ENCODE measurements around the gene TIPARP.
"Not testable (repeated sequence)": the region's sequence is repeated elsewhere in the genome, so short reads cannot be mapped to it uniquely, and the experiment has no call there.

Gene TIPARP

GRCh38 chr3:156710429-156710828 is 36.0 kb downstream of the TIPARP start:
- no peak overlapping the region for H3K4me3 ChIP-seq (ENCODE audit: low read depth, low read length)
- H3K27ac ChIP-seq (ENCODE audit: low read depth, low read length) = peak overlapping the region; percentile 22; the same call in 1 of the 2 replicates
- H3K36me3 ChIP-seq (ENCODE audit: insufficient read depth, low read length) = peaks cover 49% of the 10 kb centered on the region
- H3K4me1 ChIP-seq (ENCODE audit: control insufficient read depth, insufficient read depth, low read length, unreplicated experiment) = peaks cover 6% of the 10 kb centered on the region
- H3K27me3 ChIP-seq (ENCODE audit: insufficient read depth, low read length) = no peaks in the 10 kb centered on the region
- peaks cover 9% of the 10 kb centered on the region for H3K79me2 ChIP-seq (ENCODE audit: control insufficient read depth, insufficient read depth, low read length, unreplicated experiment)
- no peak overlapping the region for H2AFZ ChIP-seq (ENCODE audit: low read length, unreplicated experiment)

- Histone ChIP-seq H3K4me3 (ENCODE audit: low read depth, low read length) (no peak overlapping the region), H3K27ac (ENCODE audit: low read depth, low read length) (peak overlapping the region; percentile 5; the same call in 1 of the 2 replicates), H3K27me3 (ENCODE audit: insufficient read depth, low read length) (no peaks in the 10 kb centered on the region), H3K4me1 (ENCODE audit: control insufficient read depth, insufficient read depth, low read length, unreplicated experiment) (no peaks in the 10 kb centered on the region), H3K36me3 (ENCODE audit: insufficient read depth, low read length) (peaks cover 49% of the 10 kb centered on the region), H2AFZ (ENCODE audit: low read length, unreplicated experiment) (no peak overlapping the region), H3K79me2 (ENCODE audit: control insufficient read depth, insufficient read depth, low read length, unreplicated experiment) (peaks cover 9% of the 10 kb centered on the region)
Observed at GRCh38 chr3:156711113-156711512, 36.7 kb downstream of the TIPARP start.

- not testable (repeated sequence) for H3K4me1 ChIP-seq (ENCODE audit: control insufficient read depth, insufficient read depth, low read length, unreplicated experiment); H2AFZ ChIP-seq (ENCODE audit: low read length, unreplicated experiment); H3K27me3 ChIP-seq (ENCODE audit: insufficient read depth, low read length); H3K79me2 ChIP-seq (ENCODE audit: control insufficient read depth, insufficient read depth, low read length, unreplicated experiment); H3K4me3 ChIP-seq (ENCODE audit: low read depth, low read length)
- Histone ChIP-seq H3K36me3 (ENCODE audit: insufficient read depth, low read length) (peaks cover 51% of the 10 kb centered on the region), H3K27ac (ENCODE audit: low read depth, low read length) (peak overlapping the region; percentile 55)
Observed at GRCh38 chr3:156711944-156712343, 37.6 kb downstream of the TIPARP start.

- no peak overlapping the region for H3K27ac ChIP-seq (ENCODE audit: low read depth, low read length)
- no peak overlapping the region for H3K4me3 ChIP-seq (ENCODE audit: low read depth, low read length)
- peaks cover 4% of the 10 kb centered on the region for H3K79me2 ChIP-seq (ENCODE audit: control insufficient read depth, insufficient read depth, low read length, unreplicated experiment)
- H2AFZ ChIP-seq (ENCODE audit: low read length, unreplicated experiment) = no peak overlapping the region
- H3K27me3 ChIP-seq (ENCODE audit: insufficient read depth, low read length) = no peaks in the 10 kb centered on the region
- H3K36me3 ChIP-seq (ENCODE audit: insufficient read depth, low read length) = peaks cover 33% of the 10 kb centered on the region
- H3K4me1 ChIP-seq (ENCODE audit: control insufficient read depth, insufficient read depth, low read length, unreplicated experiment) = no peaks in the 10 kb centered on the region
Observed at GRCh38 chr3:156716105-156716862, 41.9 kb downstream of the TIPARP start.

GRCh38 chr3:156718622-156719306 is 44.4 kb downstream of the TIPARP start:
- Histone ChIP-seq H3K4me3 (ENCODE audit: low read depth, low read length) (no peak overlapping the region), H3K27me3 (ENCODE audit: insufficient read depth, low read length) (no peaks in the 10 kb centered on the region), H2AFZ (ENCODE audit: low read length, unreplicated experiment) (no peak overlapping the region), H3K4me1 (ENCODE audit: control insufficient read depth, insufficient read depth, low read length, unreplicated experiment) (peaks cover 21% of the 10 kb centered on the region), H3K36me3 (ENCODE audit: insufficient read depth, low read length) (peaks cover 36% of the 10 kb centered on the region), H3K79me2 (ENCODE audit: control insufficient read depth, insufficient read depth, low read length, unreplicated experiment) (peaks cover 4% of the 10 kb centered on the region), H3K27ac (ENCODE audit: low read depth, low read length) (peak overlapping the region; percentile 21; the same call in 1 of the 2 replicates)

- no peak overlapping the region for H3K27ac ChIP-seq (ENCODE audit: low read depth, low read length)
- peaks cover 21% of the 10 kb centered on the region for H3K4me1 ChIP-seq (ENCODE audit: control insufficient read depth, insufficient read depth, low read length, unreplicated experiment)
- H3K36me3 ChIP-seq (ENCODE audit: insufficient read depth, low read length) = peaks cover 30% of the 10 kb centered on the region
- no peak overlapping the region for H3K4me3 ChIP-seq (ENCODE audit: low read depth, low read length)
- H3K79me2 ChIP-seq (ENCODE audit: control insufficient read depth, insufficient read depth, low read length, unreplicated experiment) = peaks cover 4% of the 10 kb centered on the region
- H2AFZ ChIP-seq (ENCODE audit: low read length, unreplicated experiment) = no peak overlapping the region
- no peaks in the 10 kb centered on the region for H3K27me3 ChIP-seq (ENCODE audit: insufficient read depth, low read length)
Observed at GRCh38 chr3:156720826-156721225, 46.4 kb downstream of the TIPARP start.

- H3K79me2 ChIP-seq (ENCODE audit: control insufficient read depth, insufficient read depth, low read length, unreplicated experiment) = peaks cover 4% of the 10 kb centered on the region
- H3K27ac ChIP-seq (ENCODE audit: low read depth, low read length) = peak overlapping the region; percentile 64
- H2AFZ ChIP-seq (ENCODE audit: low read length, unreplicated experiment) = no peak overlapping the region
- peaks cover 22% of the 10 kb centered on the region for H3K36me3 ChIP-seq (ENCODE audit: insufficient read depth, low read length)
- H3K4me3 ChIP-seq (ENCODE audit: low read depth, low read length) = no peak overlapping the region
- H3K4me1 ChIP-seq (ENCODE audit: control insufficient read depth, insufficient read depth, low read length, unreplicated experiment) = peaks cover 21% of the 10 kb centered on the region
- no peaks in the 10 kb centered on the region for H3K27me3 ChIP-seq (ENCODE audit: insufficient read depth, low read length)
Observed at GRCh38 chr3:156721687-156722618, 47.6 kb downstream of the TIPARP start.

- peak overlapping the region; percentile 64 for H3K27ac ChIP-seq (ENCODE audit: low read depth, low read length)
Observed at GRCh38 chr3:156723182-156723619, 48.8 kb downstream of the TIPARP start.

GRCh38 chr3:156725682-156726081 is 51.3 kb downstream of the TIPARP start:
- Histone ChIP-seq H2AFZ (ENCODE audit: low read length, unreplicated experiment) (no peak overlapping the region), H3K79me2 (ENCODE audit: control insufficient read depth, insufficient read depth, low read length, unreplicated experiment) (no peaks in the 10 kb centered on the region), H3K27ac (ENCODE audit: low read depth, low read length) (no peak overlapping the region), H3K4me3 (ENCODE audit: low read depth, low read length) (no peak overlapping the region), H3K36me3 (ENCODE audit: insufficient read depth, low read length) (peaks cover 7% of the 10 kb centered on the region; the same call in 1 of the 2 replicates), H3K27me3 (ENCODE audit: insufficient read depth, low read length) (no peaks in the 10 kb centered on the region), H3K4me1 (ENCODE audit: control insufficient read depth, insufficient read depth, low read length, unreplicated experiment) (peaks cover 32% of the 10 kb centered on the region)

More at GRCh38 chr3:156723182-156723619, 48.8 kb downstream of the TIPARP start:
- Histone ChIP-seq H3K27me3 (ENCODE audit: insufficient read depth, low read length) (no peaks in the 10 kb centered on the region), H3K4me1 (ENCODE audit: control insufficient read depth, insufficient read depth, low read length, unreplicated experiment) (peaks cover 27% of the 10 kb centered on the region), H2AFZ (ENCODE audit: low read length, unreplicated experiment) (no peak overlapping the region), H3K4me3 (ENCODE audit: low read depth, low read length) (no peak overlapping the region), H3K79me2 (ENCODE audit: control insufficient read depth, insufficient read depth, low read length, unreplicated experiment) (no peaks in the 10 kb centered on the region), H3K36me3 (ENCODE audit: insufficient read depth, low read length) (peaks cover 15% of the 10 kb centered on the region; the same call in 1 of the 2 replicates)

- H3K4me3 ChIP-seq (ENCODE audit: low read depth, low read length) = no peak overlapping the region
- H3K27me3 ChIP-seq (ENCODE audit: insufficient read depth, low read length) = no peaks in the 10 kb centered on the region
- H3K27ac ChIP-seq (ENCODE audit: low read depth, low read length) = no peak overlapping the region
- H3K79me2 ChIP-seq (ENCODE audit: control insufficient read depth, insufficient read depth, low read length, unreplicated experiment) = no peaks in the 10 kb centered on the region
- no peak overlapping the region for H2AFZ ChIP-seq (ENCODE audit: low read length, unreplicated experiment)
- H3K36me3 ChIP-seq (ENCODE audit: insufficient read depth, low read length) = peaks cover 7% of the 10 kb centered on the region; the same call in 1 of the 2 replicates
- peaks cover 32% of the 10 kb centered on the region for H3K4me1 ChIP-seq (ENCODE audit: control insufficient read depth, insufficient read depth, low read length, unreplicated experiment)
Observed at GRCh38 chr3:156726456-156726855, 52.1 kb downstream of the TIPARP start.

All from ACC112 (cell line).